ENCODE results near the gene CAPZA1.

Gene CAPZA1

GRCh38 chr1:112702420-112703261 is 83.0 kb downstream of the CAPZA1 start:
- DNase-seq, result no peak

- DNase-seq, result no peak
These were observed 84.1 kb downstream of the CAPZA1 start for GRCh38 chr1:112703706-112704105.

- DNase-seq, result no peak
These were observed 84.8 kb downstream of the CAPZA1 start for GRCh38 chr1:112704391-112704933.

- peak; percentile 80 for DNase-seq
These were observed 85.4 kb downstream of the CAPZA1 start for GRCh38 chr1:112704934-112705627.

- peak; percentile 42 for DNase-seq
These were observed 87.0 kb downstream of the CAPZA1 start, which contains the start of gene RHOC for GRCh38 chr1:112706505-112707220. Gene RHOC (minus strand): TSS chr1:112707127. CDS start chr1:112703799, 3,328 bp downstream.

- peak; percentile 71 for DNase-seq
These were observed 87.8 kb downstream of the CAPZA1 start for GRCh38 chr1:112707221-112708001.

- no peak for DNase-seq
These were observed 88.4 kb downstream of the CAPZA1 start for GRCh38 chr1:112708002-112708448.

GRCh38 chr1:112708489-112708888 is 88.9 kb downstream of the CAPZA1 start:
- DNase-seq, result no peak

- no peak for DNase-seq
These were observed 90.5 kb downstream of the CAPZA1 start for GRCh38 chr1:112710159-112710558.

GRCh38 chr1:112710586-112710985 is 91.0 kb downstream of the CAPZA1 start:
- no peak for DNase-seq

GRCh38 chr1:112711041-112711440 is 91.4 kb downstream of the CAPZA1 start:
- DNase-seq, result no peak

GRCh38 chr1:112711670-112712069 is 92.0 kb downstream of the CAPZA1 start:
- DNase-seq, result no peak

- no peak for DNase-seq
These were observed 92.6 kb downstream of the CAPZA1 start for GRCh38 chr1:112712191-112712590.

GRCh38 chr1:112712701-112713128 is 93.1 kb downstream of the CAPZA1 start:
- no peak for DNase-seq

GRCh38 chr1:112713466-112714312 is 94.1 kb downstream of the CAPZA1 start:
- DNase-seq, result no peak

GRCh38 chr1:112714313-112715263 is 95.0 kb downstream of the CAPZA1 start:
- no peak for DNase-seq

- DNase-seq, result peak; percentile 68
These were observed 95.8 kb downstream of the CAPZA1 start, which contains the start of gene PPM1J for GRCh38 chr1:112715264-112716053. Gene PPM1J (minus strand): TSS chr1:112715332. CDS start chr1:112715301, 31 bp downstream.

GRCh38 chr1:112716133-112716720 is 96.6 kb downstream of the CAPZA1 start:
- peak; percentile 78 for DNase-seq

Data from NCI-H446 treated with DMSO at 0.1 percent for 48 hours (cell line).